22Rv1 (cell line): ENCODE data around the gene POU3F1.

ENCODE experiments used
- H3K27ac ChIP-seq: fragments of 450-650 bp; 2 replicates; pipeline ENCODE4 v1.5.1; 2017
- ZFX ChIP-seq: fragments of 450-650 bp; IDR thresholded peaks from 2 replicates; pipeline ENCODE4 v1.6.1; 2017; ENCODE audit warnings: antibody characterized with exemption, borderline replicate concordance
- TF ChIP-seq, protein P1 (sequence below): fragments of 450-650 bp; IDR thresholded peaks from 2 replicates; pipeline ENCODE4 v1.5.1; 2017; ENCODE audit warnings: mild to moderate bottlenecking

Gene POU3F1

DNA sequence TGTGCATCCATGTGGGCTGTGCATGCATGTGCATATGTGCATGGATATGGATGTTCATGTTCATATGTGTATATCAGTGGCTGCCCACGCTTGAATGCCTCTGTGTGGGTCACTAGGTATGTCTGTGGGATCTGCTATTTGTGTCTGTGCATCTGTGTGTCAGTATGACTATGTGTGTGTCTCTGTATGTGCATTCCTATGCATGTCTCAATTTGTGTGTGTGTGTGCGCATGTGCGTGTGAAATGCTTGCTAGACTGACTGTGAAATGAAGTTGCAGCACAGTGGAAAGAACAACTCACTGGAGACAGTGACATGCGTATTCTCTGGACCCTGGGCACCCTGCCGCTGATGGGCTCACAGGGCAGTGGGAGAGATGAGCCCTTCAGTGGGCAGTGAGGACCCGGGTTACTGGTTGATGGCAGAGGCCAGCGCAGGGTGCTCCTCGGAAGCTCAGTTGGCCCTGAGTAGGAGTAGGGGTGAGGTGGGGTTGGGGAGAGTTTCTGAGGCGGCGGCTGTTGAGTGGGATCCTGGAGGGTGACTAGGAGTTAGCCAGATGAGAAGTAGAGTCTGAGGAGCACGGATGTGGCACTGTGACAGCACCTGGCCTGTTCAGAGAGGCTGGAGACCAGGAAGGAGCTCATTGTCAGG, 43.2 kb upstream of the POU3F1 start:
- H3K27ac ChIP-seq: no peak overlapping the region
- no peak for TF ChIP-seq ZFX
- TF ChIP-seq, protein P1, sequence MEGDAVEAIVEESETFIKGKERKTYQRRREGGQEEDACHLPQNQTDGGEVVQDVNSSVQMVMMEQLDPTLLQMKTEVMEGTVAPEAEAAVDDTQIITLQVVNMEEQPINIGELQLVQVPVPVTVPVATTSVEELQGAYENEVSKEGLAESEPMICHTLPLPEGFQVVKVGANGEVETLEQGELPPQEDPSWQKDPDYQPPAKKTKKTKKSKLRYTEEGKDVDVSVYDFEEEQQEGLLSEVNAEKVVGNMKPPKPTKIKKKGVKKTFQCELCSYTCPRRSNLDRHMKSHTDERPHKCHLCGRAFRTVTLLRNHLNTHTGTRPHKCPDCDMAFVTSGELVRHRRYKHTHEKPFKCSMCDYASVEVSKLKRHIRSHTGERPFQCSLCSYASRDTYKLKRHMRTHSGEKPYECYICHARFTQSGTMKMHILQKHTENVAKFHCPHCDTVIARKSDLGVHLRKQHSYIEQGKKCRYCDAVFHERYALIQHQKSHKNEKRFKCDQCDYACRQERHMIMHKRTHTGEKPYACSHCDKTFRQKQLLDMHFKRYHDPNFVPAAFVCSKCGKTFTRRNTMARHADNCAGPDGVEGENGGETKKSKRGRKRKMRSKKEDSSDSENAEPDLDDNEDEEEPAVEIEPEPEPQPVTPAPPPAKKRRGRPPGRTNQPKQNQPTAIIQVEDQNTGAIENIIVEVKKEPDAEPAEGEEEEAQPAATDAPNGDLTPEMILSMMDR: no peak

DNA sequence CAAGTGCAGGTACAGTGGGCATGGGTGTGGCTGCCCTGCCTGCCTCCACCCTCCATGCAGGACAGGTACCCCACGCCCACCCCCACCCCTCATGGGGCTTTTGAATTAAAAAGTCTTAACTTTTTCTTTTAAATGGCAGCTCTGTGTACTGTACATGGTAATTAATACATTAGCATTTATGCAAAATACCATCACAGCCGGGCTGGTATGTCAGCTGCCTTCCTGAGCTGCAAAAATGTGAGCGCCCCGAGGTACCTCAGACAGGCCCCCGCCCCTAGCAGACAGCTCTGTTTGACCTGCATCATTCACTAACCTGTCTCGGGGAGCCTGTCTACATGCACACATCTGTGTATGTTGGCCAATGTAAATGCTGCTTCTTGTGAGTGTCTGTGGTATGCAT, 42.2 kb upstream of the POU3F1 start:
- TF ChIP-seq ZFX: no peak
- TF ChIP-seq, protein P1: 0 out of 2 replicates have a peak, but pooled peaks have one; percentile 0
- no peak overlapping the region for H3K27ac ChIP-seq

DNA sequence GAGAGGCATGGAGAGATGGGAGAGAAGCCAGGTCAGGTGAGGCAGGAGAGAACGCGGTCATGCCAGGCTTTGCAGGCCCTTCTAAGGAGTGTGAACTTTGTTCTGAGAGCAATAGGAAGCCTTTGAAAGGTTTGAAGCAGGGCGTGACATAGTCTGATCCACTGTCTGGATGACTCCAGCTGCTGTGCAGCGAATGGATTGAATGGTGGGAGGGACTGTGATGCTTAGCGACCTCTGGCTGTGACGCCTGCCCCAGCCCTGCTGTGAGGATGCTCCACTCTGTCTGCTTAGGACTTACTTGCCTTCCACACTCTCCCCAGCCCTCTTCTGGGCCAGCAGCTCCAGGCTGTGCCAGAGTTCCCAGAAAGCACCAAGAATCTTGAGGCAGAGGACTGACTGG, 41.8 kb upstream of the POU3F1 start:
- no peak overlapping the region for H3K27ac ChIP-seq
- TF ChIP-seq, protein P1: peak; percentile 10; the same call in 1 of the 2 replicates
- no peak for TF ChIP-seq ZFX

DNA sequence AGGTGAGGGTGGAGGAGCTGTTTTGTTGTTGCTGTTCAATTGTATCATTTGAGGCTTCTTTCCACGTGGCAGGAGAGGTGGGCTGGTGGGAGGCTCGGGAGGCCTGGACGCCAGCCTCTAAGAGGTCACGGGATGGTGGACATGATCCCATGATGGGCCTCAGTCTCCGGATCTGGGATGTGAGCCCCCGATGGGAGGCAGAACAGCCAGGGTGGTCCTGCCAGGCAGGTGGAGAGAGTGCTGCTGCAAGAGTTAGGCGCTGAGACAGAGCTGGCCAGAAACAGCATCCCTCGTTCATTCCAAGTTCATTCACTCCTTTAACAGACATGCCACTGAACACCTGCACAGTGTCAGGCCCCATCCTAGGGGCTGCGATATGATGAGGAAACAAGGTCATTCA, 41.1 kb upstream of the POU3F1 start:
- H3K27ac ChIP-seq: no peak overlapping the region
- no peak for TF ChIP-seq ZFX
- TF ChIP-seq, protein P1: no peak

DNA sequence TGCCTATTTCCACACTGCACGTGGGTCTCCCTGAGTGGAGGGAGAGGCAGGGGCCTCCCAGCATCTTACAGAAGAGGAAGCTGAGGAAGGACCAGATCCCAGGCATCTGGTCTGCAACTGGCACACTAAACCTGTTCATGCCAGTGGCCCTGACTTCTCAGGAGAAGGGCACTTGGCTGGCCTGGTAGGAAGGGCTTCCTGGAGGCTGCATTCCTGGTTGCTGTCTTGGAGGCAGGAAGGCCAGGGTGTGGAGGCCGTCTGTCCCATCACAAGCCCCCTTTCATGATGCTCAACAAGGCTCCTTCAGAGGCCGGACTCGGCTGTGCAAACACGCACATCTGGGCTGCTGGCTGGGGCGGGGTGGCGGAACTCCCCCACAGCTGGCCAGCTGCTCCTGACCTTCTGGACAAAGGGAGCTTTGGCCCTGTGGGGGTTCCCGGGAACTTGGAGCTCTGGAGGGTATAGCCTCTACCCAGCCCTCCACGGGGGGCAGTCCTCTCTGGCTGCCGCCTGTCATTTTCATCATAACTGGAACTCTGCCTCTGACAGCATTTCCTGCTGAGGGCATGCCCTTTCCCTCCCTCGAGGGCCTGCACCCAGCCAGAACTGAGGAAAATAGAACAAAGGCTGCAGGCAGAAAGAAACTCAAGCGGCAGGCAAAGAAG, 39.2 kb upstream of the POU3F1 start:
- no peak for TF ChIP-seq ZFX
- TF ChIP-seq, protein P1: no peak

DNA sequence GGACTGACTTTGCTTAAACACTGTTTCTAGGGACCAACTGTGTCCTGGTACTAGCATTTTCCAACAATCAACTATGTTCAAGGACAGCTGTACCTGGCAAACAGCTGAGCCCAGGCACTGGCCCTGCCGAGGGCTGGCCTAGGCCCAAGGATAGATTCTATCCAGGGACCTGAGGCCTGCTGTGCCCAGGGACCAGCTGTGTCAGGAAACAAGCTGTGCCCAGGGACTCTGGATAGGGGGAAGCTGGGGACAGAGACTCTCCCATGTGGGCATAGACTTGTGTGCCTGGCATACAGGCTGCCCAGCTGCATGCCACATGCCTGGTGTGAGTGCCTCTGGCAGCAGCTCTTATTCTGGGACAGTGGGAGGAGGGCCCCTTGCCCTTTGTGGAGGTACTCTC, 38.1 kb upstream of the POU3F1 start:
- no peak overlapping the region for H3K27ac ChIP-seq
- TF ChIP-seq, protein P1: no peak
- TF ChIP-seq ZFX: no peak

More for the DNA sequence above, 39.2 kb upstream of the POU3F1 start:
- H3K27ac ChIP-seq: no peak overlapping the region

DNA sequence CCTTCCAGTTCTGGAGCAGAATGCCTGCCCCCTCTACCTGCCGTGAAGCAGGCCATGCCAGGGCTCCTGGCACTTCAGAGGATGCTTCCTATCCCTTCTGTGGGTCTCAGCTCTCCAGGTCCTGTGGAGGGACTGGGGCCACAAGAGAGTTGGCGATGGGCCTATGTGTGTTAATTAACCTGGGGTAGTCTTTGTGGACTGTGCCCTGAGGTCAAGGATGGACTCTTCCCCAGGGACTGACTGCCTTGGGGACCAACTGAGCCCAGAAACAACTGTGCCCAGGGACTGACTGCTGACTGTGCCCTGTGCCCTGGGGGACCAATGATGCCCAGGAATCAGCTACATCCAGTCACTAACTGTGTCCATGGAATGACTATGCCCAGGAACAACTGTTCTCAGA, 37.5 kb upstream of the POU3F1 start:
- TF ChIP-seq, protein P1: no peak
- no peak for TF ChIP-seq ZFX
- no peak overlapping the region for H3K27ac ChIP-seq
